Progenitor cell of endocrine pancreas (in vitro differentiated cells): ENCODE measurements around the gene BSN. TPM values are rescaled to one million over a fixed set of nuclear protein-coding genes. Genes with fewer than 3 reads are reported as not detected.

Source experiments
- DNase-seq: peaks from one replicate; pipeline ENCODE4 v3.0.0; 2021; ENCODE audit warnings: low spot score; ENCODE audit not compliant: unreplicated experiment
- H3K27ac Mint-ChIP-seq: 2 replicates; pipeline ENCODE4 v1.8.0; 2021; ENCODE audit warnings: mild to moderate bottlenecking, moderate library complexity, mixed read lengths
- H3K27me3 Mint-ChIP-seq: 2 replicates; pipeline ENCODE4 v1.8.0; 2021; ENCODE audit warnings: mixed read lengths
- H3K36me3 Mint-ChIP-seq: 2 replicates; pipeline ENCODE4 v1.8.0; 2022; ENCODE audit warnings: mixed read lengths; ENCODE audit not compliant: insufficient read depth
- H3K4me1 Mint-ChIP-seq: 2 replicates; pipeline ENCODE4 v1.8.0; 2021; ENCODE audit warnings: low read depth, mixed read lengths
- H3K4me3 Mint-ChIP-seq: 2 replicates; pipeline ENCODE4 v1.8.0; 2021; ENCODE audit warnings: low read depth, mild to moderate bottlenecking, moderate library complexity, mixed read lengths
- H3K9me3 Mint-ChIP-seq: 2 replicates; pipeline ENCODE4 v1.8.0; 2021; ENCODE audit warnings: low read depth, mixed read lengths
- CTCF ChIP-seq: fragments of 200-600 bp; sonication (generic); IDR thresholded peaks from one replicate; pipeline ENCODE4 v1.5.0; 2021; ENCODE audit warnings: antibody characterized with exemption, mild to moderate bottlenecking; ENCODE audit not compliant: unreplicated experiment
- total RNA-seq: library from RNA; stranded (reverse); gene quantifications from 2 replicates; pipeline ENCODE4 v1.2.1, GENCODE V29; 2021

Gene BSN
- total RNA-seq, 1 donor from 2014 or later = 3.8 TPM

DNA sequence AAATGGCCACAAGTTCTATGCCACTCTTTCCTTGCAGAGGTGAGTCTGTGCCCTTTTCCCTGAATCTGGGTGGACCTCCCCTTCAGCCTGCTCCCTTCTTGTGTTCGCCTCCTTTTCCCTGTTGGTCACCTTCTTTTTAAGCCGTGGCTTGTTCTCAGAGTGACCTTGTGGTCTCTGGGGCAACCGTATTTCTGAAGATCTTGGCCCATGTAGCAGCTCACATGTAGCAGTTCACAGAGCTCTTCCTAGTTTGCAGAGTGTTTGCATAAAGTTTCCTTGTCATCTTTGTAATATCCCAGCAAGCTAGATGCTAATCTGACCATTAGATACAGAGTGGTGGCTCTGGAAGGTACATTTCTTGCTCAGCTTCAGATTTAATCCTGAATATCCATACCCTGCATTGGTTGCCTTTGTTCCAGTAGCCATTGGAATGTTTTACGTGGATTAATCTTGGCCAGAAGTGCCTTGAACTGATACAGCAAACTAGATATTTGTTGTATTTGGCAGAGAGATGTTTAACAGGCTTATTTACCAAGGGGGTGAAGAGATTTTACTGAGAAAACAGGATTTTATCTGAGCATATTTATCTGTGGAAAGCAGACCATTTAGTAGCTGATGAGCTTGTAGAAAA lies 40.7 kb upstream of the BSN start:
- Mint-ChIP-seq H3K27ac (no peak overlapping the region), H3K27me3 (no peaks in the 10 kb centered on the region), H3K36me3 (peaks cover 23% of the 10 kb centered on the region), H3K4me1 (peaks cover 5% of the 10 kb centered on the region), H3K9me3 (no peaks in the 10 kb centered on the region), H3K4me3 (no peak overlapping the region)
- TF ChIP-seq CTCF = no peak
- no peak for DNase-seq

DNA sequence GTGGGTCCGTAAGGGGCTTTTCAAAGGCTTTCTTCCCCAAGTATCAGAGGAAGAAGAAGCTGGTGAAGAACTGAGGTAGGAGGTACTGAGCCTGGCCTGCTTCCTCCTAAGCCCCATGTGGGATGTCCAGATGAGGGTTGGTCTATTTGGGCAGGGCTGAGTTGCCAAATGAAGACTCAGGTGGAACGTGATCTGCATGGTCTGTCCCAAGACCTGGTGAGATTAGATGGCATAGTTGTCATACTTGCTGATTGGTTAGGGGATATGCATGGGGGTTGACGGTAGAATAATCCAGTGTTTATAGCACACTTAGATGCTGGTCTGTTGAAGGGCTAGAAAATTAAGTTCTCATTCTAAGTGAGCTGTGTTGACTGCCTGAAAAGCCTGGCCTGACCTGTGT lies 36.3 kb upstream of the BSN start:
- H3K27me3 Mint-ChIP-seq = no peaks in the 10 kb centered on the region
- no peak overlapping the region for H3K27ac Mint-ChIP-seq
- peaks cover 18% of the 10 kb centered on the region for H3K36me3 Mint-ChIP-seq
- DNase-seq = no peak
- no peak for TF ChIP-seq CTCF
- no peak overlapping the region for H3K4me3 Mint-ChIP-seq
- H3K4me1 Mint-ChIP-seq = peaks cover 14% of the 10 kb centered on the region
- no peaks in the 10 kb centered on the region for H3K9me3 Mint-ChIP-seq

DNA sequence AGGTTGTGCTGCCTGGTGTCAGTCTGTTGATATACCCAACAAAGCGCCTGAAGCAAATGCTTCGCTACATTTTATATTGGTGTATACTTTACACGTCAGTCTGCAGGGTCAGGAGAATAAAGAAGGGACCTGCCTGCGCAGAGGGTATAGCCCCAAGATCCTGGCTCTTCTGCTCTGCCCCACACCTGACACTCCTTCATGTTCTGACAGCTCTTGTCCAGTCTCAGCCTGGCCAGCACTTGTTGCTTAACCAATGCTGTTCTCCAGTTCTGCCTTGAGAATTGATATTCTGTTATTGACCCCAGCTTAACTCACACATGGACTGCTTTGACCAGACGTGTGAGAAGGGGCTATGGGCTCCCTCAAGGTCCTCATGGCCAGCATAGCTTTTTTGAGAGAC lies 35.8 kb upstream of the BSN start:
- DNase-seq = no peak
- no peak overlapping the region for H3K4me3 Mint-ChIP-seq
- H3K27me3 Mint-ChIP-seq = no peaks in the 10 kb centered on the region
- peak overlapping the region; percentile 31 for H3K27ac Mint-ChIP-seq
- no peaks in the 10 kb centered on the region for H3K9me3 Mint-ChIP-seq
- H3K36me3 Mint-ChIP-seq = peaks cover 17% of the 10 kb centered on the region
- TF ChIP-seq CTCF = no peak
- H3K4me1 Mint-ChIP-seq = peaks cover 12% of the 10 kb centered on the region

GRCh38 chr3:49519296-49519695 lies 35.0 kb upstream of the BSN start:
- no peak for DNase-seq
- H3K9me3 Mint-ChIP-seq = no peaks in the 10 kb centered on the region
- no peaks in the 10 kb centered on the region for H3K27me3 Mint-ChIP-seq

DNA sequence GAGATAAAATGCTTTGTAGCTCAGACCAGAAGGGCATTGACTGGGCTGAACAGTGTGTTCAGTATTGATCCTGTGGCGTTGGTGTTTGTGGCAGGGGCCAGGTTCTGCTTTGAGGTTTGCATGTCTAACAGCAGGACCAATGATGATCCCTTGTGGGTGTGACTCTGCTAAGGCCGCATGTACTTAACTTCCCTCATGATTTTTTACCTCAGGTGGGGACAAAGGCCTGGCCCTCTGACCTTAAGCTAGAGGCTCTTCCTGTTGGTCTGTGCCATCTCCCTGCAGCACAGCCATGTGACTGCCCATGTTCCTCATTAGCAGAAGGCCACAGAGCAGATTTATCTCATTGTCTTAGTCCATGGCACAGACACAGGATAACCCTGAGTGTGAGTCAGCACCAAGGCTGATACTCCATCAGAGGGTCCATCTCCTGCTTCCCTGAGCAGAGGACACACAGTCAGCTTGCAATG lies 34.3 kb upstream of the BSN start:
- Mint-ChIP-seq H3K36me3 (peaks cover 13% of the 10 kb centered on the region), H3K4me1 (peaks cover 12% of the 10 kb centered on the region), H3K4me3 (no peak overlapping the region), H3K27ac (peak overlapping the region; percentile 42), H3K9me3 (no peaks in the 10 kb centered on the region), H3K27me3 (no peaks in the 10 kb centered on the region)
- TF ChIP-seq CTCF = no peak
- DNase-seq = no peak

More at GRCh38 chr3:49519296-49519695, 35.0 kb upstream of the BSN start:
- no peak for TF ChIP-seq CTCF
- Mint-ChIP-seq H3K4me3 (no peak overlapping the region), H3K4me1 (peaks cover 12% of the 10 kb centered on the region), H3K27ac (no peak overlapping the region), H3K36me3 (peaks cover 13% of the 10 kb centered on the region)
